Measurements from ENCODE around the gene TRPM3.

TRPM3 gene

DNA sequence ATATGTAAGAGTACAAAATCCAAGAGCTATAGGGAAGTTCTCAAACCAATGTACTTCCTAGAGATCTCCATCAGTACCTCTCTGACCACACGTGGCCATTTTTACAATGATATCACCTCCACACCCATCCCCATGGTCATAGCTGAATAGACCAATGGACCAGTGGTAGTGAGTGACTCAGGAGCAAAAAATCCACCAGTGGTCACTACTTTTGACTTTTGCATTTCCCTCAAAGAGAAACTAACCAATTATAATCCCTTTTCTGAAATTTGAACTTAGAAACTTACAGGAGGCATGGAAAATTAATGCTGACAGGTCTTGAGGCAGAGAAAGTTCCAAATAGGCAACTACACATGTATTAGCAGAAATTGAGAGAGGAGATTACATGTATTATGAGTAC lies 238.4 kb downstream of the TRPM3 start:
- DNase-seq = no peak

DNA sequence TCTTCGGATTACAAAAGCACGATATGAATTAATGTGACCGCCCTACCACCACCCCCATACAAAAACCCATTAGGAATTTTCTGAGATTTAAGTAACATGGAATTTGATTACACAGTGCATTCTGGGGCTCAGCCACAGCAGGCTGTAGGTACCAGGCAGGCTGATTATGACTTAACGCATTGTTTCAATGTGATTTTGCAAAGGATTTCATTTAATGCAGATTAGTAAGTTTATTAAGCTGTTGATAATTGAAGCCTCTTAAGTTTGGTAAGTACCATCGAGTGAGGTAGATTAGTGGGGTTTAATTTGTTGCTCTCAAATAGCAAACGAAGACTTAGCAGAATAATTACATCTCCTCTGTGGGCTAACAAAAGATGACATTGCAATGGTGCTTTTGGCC lies 240.1 kb downstream of the TRPM3 start:
- no peak for DNase-seq

DNA sequence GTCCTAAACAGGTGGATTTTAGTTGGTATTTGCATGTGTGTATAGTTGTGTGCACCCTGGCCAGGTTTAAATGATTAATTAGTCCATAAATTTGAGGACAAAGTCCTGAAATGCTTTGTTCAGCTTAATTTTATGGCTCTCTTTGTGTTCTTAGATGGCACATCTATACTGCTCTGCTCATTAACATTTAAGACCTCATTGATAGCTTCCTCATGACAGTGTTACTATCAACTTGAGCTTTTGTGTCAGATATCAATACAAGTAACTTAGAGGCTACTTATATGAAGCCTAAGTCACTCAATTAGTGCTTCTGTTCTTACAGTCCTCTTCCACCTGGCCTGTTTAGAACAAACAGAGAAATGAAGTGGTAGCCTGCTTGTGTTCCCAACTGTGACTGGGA lies 240.9 kb downstream of the TRPM3 start:
- no peak for DNase-seq

DNA sequence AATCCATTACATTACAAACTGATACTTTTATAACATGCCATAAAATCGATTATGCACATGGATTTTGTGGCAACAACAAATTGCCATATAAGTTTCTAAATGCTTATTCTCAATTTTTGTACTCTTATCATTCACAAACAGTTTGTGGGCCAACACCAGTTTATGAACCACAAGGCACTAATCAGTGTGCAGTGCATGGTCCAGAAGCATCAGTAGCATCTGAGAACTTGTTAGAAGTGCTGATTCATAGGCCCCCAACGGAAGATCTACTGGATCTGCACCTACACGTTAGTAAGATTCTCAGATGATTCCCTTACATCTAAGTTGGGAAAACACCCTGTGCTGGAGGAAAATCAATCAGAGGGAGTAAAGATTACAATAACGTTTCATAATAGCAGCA lies 242.8 kb downstream of the TRPM3 start:
- no peak for DNase-seq

DNA sequence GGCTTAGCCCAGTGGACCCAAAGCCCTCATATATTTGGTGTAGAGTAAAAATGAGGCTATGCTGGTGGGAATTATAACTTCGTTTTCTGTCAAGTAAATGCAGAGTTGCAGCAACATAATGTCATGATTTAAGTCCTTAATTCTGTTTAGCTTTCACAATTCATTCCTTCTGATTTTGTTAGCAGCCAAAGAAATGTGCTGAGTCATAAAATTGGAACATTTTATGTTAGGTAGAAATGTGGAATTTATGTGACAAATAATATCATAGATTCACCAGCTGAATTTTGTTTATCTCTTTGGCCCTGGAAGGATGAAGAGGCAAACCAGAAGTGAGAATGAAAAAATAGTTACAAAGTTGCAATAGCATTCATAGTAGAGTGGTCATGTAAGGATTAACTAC lies 247.0 kb downstream of the TRPM3 start:
- no peak for DNase-seq

DNA sequence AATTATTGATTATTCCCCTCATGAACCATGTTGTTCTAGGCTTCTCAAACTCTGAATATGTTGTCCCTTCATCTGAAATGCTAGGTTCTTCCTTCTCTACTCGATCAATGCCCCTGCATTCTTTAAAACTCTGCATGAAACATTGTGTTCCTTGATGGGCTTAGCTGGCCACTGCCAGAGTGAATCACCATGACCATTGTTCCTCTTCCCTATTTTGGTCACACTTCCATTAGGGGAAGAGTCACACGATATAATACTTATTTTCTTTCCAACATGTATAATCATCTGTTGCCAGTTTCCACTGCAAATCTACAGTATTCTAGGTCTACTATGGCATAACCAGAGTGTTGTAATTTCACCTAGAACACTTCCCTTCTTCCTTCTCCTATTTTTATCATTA lies 247.9 kb downstream of the TRPM3 start:
- no peak for DNase-seq

DNA sequence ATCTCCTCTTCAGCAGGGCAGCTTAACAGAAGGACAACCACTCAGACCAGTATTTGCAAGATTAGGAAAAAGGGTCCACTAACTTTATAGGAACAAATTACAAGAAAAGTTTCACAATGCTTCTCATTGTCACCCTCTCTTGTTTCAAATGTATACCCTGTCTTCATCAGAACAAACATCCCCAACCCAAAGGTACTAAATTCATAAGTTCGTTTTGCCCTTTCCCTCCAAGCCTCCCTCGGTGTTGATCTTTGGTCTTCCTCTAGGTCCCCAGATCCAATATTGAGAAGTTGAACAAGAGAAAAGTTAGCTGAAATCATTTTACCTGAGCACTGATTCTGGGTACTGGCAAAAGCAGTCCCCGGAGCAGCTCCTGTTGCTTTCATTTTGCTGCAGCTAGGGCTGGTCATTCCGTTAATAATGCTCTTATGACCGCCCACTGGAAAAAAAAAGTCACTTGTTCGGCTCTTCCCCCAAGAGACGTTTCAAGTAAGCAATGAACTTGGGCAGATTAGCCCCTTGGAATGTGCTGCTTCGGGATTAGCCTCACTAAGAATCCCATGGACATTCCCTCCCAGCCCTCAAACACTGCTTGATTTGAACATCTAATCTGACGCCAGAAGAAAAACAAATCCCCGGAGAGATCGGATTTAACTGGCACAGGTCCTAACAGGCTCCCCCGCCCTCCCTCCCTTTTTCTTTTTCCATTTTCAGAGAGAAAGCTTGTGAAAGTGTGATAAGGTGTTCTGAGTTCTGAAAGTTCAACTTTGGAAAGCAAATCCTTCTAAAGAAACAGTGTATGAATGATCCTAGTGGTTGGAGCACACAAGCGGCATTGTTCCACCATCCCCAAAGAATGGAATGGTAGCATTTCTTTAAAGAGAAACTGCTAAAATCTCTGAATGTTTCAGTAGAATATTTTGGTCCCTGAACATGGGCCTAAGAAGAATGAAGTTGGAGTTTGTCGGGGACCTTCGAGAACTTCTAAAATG lies 252.5 kb downstream of the TRPM3 start:
- DNase-seq = no peak

DNA sequence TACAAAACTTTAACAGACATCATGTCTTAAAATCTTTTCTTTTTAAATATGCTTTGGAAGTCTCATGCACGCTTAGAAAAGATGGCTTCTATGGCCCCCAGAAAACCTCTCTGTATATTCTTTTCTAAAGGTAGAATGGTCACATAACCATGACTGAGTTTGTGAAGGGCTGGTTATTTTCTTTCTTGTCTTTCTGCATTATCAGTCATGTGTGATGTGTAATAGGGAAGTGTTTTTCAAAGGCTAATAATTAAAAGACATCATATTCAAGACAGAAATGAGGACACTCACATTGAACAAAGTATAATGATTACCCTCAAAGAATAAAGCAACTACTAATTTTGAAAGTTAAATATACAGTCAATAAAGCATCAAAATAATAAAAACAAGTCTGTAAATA lies 253.4 kb downstream of the TRPM3 start:
- DNase-seq = no peak

DNA sequence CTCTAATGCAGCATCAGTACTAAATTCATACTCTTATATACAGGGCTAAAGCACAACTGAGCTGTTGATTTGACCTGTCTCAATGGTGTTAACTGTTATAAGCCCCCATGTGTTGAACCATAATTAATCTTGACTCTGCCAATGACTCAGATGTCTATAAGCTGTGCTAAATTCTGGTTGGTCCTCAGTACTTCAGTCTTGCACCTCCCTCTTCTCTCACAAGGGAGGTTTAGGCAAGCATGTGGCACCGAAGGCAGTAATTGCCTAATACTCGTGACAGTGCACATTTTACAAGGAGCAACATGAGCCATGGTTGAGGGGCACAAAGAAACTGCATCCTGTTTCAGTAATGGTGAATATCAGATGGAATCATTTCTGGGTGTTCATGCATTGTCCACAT lies 255.9 kb downstream of the TRPM3 start:
- DNase-seq = no peak

DNA sequence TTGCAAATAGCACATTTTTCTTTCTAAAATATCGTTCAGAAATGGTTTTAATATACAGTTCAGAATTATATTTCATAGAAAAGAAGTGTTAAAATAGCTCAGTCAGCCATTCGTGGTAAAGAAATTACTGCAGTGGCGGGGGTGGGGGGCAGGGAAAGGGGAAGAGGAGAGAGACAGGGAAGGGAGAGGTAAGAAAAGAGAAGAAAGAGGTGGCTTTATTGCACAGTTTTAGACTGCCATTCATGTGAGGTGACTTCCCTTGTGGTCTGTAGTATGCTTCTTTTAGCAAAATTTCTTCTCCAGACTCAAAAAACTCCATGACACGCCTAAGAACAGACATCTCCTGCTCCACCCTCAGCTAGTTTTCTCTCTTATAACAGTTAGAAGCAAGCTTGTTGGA lies 259.6 kb downstream of the TRPM3 start:
- DNase-seq = no peak

DNA sequence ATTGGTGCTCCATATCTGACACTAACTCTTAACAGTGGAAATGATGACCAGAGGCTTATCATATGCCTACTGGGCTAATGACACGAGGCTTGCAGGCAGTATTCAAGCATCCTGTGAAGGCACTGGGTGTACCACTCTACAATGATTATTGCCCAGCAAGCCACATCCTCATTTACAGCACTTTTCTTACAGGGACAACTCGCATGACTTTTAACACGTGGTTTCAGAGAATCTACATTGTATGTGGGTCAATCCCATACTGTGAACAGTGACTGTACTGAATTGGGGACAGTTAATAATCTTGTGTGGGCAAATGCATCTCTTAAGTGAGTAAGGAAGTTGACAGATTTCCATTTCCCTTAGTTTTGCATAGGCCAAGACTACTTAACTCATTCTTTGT lies 260.0 kb downstream of the TRPM3 start:
- DNase-seq = no peak

DNA sequence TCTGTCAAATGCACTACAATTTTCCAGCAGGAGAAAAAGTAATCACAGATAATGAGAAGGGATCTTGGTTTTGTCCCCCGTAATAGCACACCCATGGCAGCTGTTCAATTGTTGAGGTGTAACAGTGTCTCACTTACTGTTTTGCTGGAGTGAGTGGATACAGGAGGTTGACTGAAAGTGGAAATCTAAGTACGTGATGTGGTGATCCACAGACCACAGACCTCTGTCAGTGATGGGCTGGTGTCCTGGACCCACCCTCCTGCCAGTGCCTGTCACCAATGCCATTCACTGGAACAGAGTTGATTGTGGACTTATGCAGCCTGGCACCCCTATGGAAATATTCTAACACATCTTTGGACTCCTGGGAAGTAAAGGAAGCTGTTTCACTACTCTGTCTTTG lies 261.7 kb downstream of the TRPM3 start:
- no peak for DNase-seq

DNA sequence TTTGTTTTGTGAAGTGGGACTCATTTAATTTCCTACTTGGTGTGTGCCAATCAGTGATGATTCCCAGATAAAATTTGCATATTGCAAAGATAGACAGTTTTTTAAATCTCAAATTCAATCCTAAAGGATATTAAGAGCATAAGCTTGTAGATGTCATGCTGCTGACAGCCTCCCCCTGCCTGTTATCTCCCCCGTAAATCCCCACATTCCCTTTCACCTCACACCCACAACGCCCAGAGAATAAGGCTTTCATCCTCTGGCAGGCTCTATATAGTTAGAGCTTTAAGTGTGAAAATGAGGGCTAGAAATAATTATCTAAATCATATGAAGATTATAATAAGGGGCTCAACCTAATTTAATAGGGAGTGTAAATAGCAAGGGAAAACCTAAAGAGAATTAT lies 265.0 kb downstream of the TRPM3 start:
- no peak for DNase-seq

DNA sequence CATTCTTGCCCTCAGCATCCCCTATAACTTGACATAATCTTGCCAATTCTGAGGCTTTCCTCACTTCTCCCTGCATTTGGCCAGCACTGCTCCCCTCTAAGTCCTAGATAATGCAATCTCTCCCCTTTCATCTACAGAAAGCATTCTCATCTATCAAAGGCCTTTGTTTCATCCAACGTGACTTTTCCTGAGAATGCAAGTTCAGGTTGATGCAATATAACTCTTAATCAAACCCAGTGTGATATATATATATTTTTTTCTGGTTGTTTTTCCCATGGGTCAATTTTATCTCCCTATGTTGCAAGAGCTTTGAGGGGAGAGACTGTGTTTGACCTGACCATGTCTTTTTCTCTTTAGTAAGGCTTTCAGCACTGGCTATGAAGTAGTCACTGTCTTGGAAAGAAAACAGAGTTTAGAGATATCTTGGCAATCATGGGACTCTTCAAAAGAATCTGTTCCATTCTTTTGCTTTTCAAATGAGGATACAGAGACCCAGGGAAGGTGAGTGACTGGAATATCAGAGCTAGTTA lies 268.6 kb downstream of the TRPM3 start:
- DNase-seq = no peak

DNA sequence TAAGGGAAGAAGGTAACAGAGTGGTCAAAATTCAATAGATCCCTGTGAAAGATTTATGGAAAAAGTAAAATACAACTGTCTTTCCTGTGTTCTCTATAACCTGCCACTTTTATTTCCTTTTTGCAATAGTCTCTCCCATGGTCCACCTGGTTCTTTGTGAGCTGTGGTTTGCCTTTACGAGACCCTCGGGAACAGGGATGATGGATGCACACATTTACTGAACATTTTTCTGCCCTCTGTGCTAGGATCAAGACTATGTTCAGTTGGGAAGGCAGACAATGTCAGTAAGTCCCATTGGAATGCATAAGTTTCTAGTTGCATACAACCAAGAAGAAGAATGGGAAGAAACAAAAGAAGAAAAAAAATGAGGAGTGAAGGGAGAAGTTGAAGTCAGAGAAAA lies 281.2 kb downstream of the TRPM3 start:
- DNase-seq = no peak

DNA sequence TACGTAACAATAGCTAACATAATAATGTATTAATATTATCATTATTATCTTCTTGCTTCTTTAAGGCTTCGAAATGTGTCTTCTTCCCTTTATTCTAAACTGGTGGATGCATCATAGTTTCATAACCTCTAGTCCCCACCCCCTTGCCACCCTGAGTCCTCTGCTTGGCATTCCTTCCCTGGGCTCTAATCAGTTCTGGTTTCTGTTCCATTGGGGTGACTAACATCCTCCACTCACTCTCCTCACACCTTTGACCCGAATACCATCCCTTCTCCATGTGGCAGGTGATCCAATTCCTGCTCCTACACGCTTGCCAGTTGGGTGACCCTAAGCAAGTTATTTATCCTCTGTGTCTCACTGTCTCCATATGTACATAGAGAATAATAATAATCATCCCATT lies 286.1 kb downstream of the TRPM3 start:
- DNase-seq = no peak

DNA sequence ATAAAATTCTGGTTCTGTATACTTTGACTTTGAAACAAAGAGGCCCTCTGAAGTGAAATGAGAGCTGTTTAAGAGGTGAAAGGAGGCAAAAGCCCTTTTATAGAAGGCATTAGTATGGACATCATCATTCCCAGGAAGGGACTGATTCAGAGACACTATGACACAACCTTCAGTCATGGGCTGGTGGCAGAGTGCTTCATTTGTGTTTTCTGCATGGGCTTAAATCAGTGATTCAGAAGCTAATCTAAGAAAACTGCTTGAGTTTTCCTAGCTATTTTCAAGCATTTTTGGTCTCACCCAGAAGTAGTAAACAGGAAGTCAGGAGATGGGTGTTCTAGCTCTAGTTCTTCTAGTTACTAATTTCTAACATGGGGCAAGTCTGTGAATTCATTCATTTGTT lies 288.9 kb downstream of the TRPM3 start:
- no peak for DNase-seq

DNA sequence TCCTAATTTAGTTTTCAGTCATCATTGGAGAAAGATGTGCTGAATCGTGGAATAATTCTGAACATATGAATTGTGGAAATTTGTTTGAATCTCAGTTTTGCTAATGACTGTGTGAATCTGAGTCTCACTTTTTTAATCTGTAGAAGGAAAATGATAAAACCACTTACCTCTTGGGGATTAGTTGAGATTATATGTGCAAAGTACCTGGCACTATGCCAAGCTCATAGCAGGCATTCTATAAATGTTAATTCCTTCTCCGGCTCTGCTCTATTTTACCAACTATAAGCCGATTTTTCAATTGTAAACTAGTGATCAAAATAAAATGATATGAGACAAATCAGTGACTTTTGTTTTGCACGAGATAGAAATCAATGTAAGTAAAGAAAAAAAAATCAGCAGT lies 290.8 kb downstream of the TRPM3 start:
- DNase-seq = no peak

DNA sequence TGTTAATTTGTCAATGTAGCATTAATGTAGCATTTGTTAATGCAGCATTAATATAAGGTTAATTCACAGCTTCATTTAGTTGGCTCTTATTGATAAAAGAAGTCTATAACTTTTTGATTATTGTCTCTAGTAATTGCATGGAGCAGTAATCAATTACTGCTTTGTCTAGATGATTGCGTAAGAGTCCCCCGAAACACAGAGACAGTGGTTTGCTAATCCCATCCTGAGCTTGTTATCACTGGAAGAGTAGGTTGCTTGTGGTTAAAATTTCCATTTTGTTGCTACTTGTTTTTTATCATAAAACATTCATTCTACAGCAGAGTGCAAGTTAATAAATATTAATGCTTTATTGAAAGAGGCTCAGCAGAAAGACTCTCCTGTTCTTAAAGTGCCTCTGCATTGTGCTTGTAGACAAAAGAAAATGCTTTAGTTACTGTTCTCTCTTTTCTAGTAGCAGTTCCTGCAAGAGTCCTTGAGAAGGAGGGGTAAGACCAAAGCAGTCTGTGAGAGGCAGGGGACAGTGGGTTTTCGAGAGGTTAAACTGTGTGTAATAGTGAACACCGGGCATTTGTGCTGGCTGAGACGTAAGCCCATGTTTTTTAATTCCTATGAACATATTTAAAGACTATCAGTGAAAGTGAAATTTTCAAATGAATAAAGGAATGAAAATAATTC lies 291.7 kb downstream of the TRPM3 start:
- DNase-seq = no peak

DNA sequence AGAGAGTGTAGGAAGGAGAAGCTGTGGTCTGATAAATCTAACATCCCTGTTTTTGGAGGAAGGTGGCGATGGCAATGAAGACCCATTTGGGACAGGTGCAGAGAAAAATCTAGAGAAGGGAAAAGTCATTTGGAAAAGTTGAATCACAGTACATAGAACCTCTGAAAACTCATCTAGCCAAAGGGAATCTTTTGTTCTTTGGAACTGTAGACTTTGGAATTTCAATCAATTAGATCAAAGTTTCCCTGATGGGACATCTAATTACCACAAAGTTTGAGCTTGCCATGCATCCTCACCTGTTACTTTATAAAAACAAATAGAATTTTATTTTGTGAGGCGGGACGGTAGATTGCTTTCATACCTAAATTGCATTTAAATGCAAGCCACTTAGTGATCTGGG lies 294.9 kb downstream of the TRPM3 start:
- DNase-seq = no peak

DNA sequence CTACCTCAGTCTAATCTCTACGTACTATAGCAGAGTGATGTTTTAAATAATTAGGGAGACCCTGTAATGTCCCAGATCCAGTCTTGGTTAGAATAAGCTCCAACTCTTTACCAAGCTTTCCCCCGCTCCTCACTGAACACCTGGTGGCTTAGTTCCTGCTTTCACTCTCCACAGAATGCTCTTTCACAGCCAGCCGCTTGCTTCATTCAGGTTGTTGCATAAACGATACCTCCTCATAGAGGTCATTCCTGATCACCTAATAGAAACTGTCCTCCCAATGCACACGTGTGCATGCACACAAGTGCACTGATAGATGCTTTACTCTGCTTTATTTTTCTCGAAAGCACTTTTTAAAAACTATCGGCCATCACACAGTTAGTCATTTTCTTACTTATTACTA lies 298.1 kb downstream of the TRPM3 start:
- no peak for DNase-seq

DNA sequence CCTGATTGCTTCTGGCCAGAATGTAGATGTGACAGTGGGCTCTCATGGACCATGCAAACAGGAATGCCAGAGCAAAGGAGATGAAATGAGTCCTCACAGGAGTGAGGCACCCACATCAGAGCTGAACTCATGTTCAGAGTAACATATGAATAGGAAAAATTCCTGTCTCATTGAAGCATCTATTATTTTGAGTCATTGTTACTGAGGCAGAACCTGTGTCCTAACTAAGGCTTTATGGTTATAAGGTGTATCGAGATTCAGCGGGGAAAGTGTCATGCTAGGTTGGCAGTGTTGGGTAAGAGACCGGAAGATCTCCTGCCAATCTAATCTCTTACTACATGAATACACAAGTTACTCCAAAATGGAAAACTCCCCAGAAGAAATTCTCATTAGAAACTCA lies 304.1 kb downstream of the TRPM3 start:
- no peak for DNase-seq

DNA sequence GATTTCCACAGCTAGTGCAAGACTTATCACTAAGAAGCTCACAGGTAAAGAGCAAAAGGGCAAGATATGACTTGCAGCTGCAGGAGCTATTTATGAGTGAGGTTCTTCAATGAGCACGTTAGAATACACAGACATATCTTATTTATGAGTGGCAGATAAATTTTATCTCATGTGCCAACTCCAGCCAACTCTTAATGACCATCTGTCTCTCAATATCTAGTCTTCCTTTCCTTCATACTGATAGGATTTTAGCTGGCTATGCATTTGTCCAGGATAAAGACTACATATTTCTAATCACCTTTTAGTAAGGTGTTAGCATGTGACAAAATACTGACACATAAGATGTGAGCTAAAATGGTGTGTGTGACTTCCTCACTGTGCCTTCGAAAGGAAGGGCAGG lies 304.5 kb downstream of the TRPM3 start:
- DNase-seq = no peak

DNA sequence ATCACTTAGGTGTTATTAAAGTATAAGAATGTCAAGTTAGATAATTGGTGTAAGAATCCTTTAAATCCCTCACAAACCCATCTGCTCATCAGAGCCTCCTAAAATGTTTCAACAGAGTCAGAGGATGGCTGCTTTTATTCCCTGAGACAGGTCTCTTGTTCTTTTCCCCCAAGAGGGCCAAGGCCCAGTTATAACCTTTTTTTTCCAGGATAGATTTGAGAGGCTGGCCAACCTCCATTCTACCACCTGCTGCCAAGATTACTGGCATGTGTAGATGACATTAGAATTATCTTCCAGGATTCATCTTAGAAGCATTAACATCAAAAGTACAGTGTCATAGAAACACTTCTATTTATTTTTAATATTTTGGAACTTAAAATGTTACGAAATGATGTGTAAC lies 305.1 kb downstream of the TRPM3 start:
- no peak for DNase-seq

All from NCI-H510A treated with DMSO at 0.1 percent for 48 hours (cell line).